GM19463 (cell line): ENCODE data around the gene MDFIC.
A peak's percentile ranks its signal among the peaks of the same experiment; 100 is the strongest.

Source experiments
- ATAC-seq: cut with Tn5 transposase; IDR thresholded peaks from one replicate; pipeline ENCODE4 v1.9.1; 2021; ENCODE audit warnings: mild to moderate bottlenecking, moderate library complexity; ENCODE audit not compliant: unreplicated experiment

MDFIC gene

DNA sequence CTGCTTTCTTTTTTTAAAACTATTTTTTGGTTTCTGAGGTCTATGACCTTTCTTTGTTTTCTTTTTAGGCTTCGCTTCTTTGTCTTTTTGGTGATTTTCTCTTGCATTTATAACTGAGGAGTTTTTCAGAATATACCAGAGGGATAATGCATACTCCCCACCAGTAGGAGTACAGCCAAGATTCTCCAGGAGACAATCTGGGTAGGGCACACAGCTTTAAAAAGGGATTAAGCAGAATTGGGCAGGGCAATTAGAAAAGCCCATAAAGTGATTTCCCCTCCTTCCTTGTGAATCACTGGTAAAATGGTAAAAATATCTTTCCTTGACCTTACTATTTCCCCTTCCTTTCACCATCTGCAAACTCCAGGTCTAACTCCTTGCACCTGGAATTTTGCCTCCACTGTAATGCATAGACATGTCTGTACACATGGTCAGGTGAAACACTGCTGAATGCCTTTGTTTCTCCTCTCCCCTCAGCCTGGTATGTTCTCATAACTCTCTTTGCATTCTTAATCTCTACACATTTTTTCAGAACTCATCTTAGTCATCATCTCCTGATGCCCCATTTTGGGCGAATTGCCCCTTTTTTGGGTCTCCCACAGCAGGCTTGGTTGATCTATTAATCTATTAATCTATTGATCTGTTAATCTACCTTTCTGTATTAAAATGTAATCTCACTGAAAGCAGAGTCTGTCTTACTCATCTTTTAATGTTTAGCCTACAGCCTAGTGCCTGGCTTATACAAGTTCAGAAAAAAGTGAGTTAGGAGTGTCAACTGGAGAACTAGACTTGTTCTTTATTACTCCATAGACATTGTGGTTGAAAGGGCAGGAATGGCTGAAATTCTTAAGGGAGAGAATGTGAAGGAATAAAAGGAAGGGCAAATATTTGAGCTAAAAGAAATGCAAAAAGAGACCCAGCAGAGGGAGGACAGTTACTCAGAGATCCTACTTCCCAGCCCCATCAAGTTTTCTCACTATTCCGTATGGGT, 64.6 kb downstream of the MDFIC start:
- no peak for ATAC-seq

DNA sequence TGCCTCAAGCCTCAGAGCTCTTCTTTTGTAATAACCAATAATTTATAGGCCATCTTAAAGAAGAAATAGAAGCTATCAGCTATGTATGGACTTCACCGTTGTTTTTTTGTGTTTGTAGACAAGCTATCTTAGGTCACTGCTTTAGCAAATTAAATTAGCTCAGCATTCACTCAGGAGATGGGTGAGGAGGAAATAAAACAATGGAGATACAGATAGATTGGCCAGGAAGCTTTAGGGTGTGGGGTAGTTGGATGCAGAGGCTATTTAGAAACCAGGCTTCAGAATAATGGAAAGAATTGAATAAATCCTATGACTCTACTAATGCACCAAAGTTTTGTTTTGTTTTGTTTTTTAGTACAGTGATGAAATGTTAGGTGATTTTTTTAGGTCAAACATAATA, 66.1 kb downstream of the MDFIC start:
- ATAC-seq: no peak

DNA sequence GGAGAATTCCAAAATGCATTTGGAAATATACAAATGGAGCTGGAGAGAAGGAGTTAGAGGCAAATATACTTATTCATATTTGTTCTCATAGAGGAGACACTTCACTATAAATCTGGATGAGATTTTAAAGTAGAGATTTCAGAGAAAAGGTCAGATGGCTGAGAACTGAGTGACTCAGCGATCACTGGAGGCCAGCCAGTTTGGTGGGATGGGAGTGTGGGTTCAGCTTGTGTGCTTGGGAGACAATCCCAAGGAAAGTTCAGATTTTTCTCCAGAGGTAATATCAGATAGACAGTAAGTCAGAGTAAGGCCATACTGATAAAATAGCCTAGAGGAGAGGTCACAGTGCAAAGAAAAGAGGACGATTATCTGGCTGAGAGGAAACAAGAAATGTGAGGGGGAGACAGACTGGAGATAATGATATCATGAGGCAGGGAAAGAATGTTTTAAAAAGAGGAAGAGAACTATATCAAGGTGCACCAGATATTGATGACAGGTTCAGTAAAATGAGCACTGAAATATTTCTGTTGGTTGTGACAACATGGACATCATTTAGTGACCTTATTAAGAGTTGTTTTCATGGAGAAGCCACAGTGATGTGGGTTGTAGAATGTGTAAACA, 67.0 kb downstream of the MDFIC start:
- ATAC-seq: no peak

DNA sequence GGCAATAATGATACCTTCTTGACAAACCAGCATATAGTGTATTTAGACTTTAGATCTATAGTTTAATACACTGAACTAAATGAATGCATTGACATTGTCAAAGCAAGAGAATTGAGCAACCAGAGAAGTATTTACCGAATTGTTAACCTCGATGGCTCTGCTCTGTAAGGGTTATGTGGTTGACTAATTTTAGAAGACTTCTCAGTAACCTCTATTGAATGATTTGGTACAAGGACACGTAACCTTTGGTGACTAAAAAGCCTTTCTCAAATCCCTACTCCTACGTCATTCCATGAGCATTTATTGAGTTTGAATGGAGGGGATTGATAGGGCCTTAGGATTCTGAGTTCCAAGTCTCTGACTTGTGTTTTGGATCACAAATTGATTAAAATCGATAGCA, 67.6 kb downstream of the MDFIC start:
- no peak for ATAC-seq

DNA sequence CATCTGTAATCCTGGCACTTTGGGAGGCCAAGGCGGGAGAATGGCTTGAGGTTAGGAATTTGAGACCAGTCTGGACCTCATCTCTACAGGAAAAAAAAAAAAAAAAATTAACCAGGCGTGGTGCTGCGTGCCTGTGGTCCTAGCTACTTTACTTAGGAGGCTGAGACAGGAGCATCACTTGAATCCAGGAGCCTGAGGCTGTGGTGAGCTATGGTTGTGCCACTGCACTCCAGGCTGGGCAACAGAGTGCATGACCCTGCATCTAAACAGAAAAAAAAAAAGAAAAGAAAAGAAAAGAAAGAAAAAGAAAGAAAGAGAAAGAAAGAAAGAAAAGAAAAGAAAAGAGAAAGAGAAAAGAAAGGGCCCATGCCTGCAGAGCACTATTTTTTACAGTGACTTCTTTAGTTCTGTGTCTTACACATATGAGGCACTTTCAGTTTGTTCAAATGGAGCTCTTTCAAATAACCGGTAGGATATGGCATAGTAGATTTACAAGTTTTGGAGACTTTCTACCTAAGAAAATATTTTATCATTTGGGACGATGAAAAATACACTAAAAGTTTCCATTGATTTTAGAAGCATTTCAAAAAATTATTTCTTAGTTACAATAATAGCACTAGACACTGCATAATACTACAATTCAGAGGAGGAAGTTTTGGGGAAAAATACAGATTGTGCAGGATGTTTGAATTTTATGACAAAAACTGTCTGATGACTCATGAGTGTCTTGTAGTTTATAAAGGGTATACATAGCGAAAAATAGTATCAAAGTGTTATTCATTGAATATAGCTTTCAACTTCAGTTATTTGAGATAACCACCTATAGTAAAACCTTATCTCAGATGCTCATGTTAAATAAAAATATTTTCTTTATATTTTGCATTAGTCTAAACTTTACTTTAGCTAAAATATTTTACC, 75.9 kb downstream of the MDFIC start:
- no peak for ATAC-seq

DNA sequence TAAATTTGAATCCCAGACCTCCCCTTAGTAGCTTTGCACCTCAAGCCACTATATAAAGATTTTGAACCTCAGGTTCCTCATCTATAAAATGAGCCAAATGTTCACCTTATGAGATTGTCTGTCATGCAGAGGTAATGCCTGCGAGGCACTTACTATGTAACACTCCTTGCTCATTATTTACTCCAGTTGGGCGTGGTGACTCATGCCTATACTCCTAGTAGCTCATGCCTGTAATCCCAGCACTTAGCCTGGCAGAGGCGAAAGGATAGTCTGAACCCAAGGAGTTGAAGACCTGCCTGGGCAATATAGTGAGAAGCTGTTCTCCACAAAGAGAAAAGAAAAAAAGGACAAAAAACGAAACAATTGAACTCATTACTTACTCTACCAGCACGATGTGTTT, 82.2 kb downstream of the MDFIC start:
- no peak for ATAC-seq

DNA sequence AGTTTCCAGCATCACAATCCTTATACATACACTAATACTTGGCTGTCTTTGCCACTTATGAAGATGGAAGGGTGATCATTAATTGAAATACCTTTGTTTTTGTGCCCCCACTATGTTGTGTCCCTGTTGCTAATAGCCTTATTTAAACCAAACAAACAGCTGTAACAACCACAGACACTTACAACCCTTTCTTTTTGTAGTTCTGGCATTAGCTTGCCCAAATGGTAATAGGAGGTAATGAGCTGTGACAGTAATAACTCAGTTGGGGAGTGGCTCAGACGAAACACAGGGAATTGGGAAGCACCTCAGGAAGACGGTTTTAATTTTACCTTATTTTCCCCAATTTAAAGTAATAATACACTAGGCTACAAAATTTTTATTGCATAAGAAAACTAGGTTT, 83.4 kb downstream of the MDFIC start:
- no peak for ATAC-seq

DNA sequence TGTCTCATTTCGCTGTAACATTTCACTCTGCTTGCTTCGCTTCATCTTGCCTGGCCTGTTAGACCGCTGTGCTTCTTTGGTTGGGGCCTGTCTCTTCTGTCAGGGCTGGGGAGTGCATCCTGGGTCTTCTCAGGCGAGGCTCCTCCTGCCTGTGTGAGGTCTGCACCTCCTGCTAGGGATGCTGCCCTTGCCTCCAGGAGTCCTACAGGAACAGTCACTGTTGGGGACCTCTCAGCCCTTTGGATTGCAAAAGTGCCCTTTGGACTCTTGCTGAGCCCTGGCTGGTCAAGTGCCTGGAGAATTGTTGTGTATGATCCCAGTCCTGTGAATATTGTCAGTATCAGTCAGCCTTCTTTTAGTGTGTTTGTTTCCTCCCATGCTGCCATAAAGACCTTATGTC, 84.1 kb downstream of the MDFIC start:
- ATAC-seq: no peak

DNA sequence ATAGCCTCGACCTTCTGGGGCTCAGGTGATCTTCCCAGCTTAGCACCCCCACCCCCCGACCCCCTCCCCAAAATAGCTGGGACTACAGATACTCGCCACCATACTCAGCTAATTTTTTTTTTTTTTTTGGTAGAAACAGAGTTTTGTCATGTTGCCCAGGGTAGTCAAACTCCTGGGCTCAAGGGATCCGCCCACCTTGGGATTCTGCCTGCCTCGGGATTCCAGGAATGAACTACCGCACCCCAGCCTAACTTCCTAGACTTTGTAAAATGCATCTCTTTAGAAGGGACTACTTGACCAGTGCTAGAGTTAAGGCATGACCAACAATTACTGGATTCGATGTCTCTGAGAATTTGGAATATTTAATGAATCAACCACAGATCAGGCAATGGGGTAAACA, 85.9 kb downstream of the MDFIC start:
- no peak for ATAC-seq

DNA sequence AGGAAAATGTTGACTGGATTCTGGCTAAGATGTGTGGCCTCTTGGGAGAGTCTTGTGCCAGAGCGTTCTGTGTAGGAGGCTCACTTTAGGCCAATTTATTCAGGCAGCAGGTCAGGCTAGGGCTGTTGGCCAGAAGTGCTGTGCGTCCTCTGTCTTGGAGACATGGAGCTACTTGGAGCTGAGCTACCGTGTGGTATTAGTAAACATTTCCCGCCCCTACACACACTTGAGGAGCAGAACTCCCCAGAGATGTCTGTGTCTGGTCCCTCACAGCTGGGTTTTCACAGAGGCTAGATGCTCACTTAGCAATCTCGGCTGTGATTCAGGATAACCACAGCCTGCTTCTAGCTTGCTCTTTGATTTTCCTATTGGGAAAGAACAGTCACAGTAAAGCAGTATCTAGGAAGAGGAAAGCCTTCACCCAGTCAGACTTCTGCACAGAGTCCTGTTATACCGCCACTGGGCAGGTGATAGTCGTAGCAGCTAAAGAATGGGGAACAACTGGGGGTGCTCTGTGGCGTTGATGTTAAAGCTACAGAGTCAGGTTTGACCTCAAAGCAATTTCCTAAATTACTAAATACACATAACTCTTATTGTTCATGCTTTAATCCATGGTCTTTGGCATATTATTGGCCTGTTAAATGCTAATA, 86.7 kb downstream of the MDFIC start:
- ATAC-seq: peak; percentile 48

DNA sequence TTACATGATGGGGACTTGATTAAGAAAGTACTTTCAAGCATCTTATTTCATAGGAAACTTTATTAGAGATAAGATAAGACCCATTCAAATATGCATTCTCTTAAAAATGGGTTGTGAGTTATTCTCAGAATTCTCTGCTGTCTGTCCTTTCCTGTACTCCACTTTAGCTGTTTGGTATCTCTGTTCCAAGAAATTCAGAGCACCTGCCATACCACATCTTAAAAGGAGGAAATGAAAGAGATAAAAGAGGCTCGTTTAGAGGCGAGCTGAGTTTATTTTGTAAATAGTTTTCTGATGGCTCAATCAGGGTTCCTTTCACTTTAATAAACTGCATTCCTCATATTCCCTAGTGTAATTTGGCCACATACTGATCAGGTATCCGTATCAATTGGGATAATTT, 87.2 kb downstream of the MDFIC start:
- ATAC-seq: peak; percentile 65

DNA sequence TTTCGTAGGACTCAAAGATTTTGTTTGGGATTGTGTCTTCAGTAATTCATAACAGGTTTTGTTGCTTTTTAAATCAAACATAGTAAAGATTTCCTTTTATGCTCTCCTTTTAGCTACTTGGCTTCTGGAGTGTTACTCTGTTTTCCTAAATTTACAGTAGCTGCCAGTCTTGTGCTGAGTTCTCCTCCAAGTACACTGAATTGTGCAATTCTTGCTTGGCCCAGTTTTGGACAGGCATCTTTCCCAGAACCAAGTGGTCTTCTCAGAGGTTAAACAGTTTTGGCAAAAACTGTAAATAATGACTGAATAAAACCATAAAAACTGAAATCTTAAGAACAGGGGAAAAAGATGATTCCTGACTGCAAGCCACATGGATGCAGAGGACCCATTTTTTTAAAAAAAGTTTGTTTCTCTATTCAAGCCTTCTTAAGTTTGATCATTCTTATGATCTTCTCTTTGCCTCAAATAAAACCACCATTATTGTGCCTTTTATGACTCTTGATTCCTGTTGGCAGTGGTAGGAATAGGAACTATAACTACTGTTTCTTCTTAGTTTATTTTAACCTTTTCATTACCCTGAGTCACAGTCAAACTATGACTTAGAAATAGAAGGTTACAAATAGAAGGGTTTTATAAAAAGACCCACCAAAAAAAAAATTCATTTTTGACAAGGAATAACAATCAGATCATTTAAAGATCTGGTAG, 88.0 kb downstream of the MDFIC start:
- no peak for ATAC-seq

DNA sequence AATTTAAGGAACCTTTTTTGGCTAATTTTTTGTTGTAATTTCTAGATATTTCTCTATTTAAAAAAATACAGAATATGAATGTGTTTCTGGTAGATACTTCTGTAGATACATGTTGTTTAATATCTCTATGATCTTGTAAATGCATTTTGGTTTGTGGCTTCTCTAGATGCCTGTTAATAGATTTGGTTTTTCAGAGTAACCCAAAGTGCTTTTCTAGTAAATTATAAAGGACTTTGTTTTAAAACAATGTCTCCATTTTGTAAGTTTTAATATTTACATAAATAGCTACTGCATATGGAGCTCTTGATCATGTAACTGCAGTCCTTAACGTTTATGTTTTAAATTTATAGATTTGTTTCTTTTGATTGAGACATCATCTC, 88.5 kb downstream of the MDFIC start:
- ATAC-seq: no peak

DNA sequence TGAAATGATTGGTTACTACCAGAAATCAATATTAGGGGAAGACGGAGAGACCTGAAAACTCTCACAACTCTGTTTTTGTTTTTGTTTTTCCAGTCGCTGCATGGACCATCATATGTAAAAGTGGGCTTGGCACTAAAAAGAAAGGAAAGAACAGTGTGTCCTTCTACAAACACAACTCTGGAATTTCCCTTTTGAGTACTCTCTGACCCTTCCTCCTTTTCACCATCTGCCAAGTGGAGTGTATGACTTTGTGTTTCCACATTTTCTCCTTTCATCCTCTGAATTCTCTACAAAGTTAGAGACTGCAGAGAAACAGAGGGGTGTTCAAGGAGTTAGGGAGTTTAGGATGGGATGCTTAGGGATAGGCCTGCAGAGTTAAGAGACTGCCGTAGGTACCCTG, 92.0 kb downstream of the MDFIC start:
- ATAC-seq: no peak

DNA sequence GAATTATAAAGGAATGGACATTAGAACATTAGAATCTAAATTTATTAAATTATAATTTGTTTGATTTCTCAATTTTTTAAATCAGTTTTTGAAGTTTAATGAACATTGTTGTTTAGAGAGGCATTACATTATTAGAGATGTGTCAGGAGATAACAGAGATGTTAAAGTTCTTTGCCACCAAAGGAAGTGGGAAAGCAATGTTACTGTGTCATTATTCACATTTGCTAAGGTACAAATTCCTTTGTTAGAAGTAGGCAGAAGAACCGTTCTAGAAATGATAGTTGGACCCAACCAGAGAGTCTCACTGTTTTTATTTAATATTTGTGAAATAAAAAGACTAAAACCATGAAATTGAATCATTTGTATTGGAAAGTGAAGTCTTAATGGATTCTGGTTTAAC, 92.9 kb downstream of the MDFIC start:
- ATAC-seq: no peak

DNA sequence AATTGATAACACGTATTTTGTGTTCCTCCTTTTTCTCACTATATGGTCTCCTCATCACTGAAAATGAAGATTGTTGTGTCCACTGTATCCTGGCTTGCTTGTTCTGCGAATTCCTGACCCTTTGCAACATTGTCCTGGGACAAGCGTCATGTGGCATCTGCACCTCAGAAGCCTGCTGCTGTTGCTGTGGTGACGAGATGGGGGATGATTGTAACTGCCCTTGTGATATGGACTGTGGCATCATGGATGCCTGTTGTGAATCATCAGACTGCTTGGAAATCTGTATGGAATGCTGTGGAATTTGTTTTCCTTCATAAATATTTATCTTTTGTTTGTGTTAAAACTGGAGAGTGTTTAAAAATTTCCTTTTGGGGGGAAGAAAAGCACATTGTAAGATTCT, 93.7 kb downstream of the MDFIC start:
- ATAC-seq: no peak

DNA sequence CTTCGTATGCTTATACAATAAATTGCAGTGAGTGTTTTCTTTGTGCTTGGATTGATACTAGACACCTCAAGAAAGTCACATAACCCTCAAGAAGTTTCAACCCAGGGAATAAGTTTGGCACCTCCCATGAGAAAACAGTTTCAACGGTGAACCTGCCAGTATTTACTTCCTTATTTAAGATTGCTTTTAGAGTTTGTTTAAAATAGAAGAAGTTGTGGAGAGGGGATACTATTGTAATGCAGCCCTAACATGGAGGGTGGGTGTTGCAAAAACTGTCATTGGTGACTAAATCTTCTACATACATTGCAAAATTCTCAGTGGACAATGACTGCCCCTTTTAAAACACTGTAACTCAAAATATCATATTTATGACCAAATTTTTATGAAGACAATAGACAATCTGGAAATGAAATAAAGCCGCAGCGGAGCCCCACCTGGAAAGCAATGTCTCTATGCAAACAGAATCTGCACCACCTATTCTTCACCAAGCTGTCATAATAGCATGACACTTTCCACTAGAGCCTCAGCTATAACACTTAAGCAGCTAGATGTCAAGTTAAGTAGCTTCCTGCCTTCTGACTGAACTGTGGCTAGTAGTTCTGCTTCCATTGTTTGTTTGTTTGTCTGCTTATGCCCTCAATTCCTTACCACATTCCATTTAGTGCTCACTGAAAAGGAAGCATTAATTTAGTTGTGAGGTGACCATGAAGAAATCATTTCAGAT, 98.2 kb downstream of the MDFIC start:
- no peak for ATAC-seq

DNA sequence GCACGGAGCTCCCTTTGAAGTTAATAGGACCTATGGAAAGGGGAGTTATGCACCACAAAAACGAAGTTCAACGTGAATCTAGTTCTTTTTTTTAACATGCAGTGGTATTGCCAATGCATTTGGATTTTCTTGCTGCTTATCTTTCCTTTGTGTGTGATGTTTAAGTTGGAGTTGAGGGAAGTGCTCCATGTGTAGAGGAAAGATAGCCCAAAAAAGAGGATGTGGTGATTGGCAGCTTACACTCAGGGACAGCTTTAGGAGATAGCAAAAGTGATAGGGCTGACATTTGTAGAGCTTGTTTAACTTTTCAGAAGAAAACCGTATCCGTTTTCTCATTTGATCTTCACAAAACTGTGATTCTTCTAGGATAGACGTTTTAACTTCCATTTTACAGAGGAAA, 101.3 kb downstream of the MDFIC start:
- no peak for ATAC-seq

DNA sequence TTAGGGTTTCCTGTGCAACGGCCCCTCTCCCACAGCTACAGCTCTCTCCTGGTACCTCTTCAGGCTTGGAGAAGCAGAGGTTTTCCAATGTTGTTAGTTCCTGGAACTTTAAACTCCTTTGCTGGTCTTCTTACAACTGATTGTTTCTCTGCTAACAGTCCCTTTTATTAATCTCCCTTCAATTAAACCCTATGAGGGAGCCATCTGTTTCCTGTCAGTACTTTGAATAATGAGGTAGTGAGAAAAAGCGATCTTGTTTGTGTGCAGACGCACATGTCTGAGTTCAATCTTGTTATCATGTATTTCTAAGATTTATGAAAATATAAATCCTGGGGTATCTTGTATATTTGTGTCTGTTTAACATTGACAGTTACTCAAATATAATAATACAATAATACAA, 102.4 kb downstream of the MDFIC start:
- no peak for ATAC-seq
